HG02763 (cell line): Measurements from ENCODE around the gene RBMS2.
A peak's percentile ranks its signal among the peaks of the same experiment; 100 is the strongest.
"Not testable (repeated sequence)": the region's sequence is repeated elsewhere in the genome, so short reads cannot be mapped to it uniquely, and the experiment has no call there.

Source experiments
- ATAC-seq: cut with Tn5 transposase; IDR thresholded peaks from one replicate; pipeline ENCODE4 v1.9.1; 2021; ENCODE audit warnings: mild to moderate bottlenecking, moderate library complexity; ENCODE audit not compliant: unreplicated experiment

Gene RBMS2, protein sequence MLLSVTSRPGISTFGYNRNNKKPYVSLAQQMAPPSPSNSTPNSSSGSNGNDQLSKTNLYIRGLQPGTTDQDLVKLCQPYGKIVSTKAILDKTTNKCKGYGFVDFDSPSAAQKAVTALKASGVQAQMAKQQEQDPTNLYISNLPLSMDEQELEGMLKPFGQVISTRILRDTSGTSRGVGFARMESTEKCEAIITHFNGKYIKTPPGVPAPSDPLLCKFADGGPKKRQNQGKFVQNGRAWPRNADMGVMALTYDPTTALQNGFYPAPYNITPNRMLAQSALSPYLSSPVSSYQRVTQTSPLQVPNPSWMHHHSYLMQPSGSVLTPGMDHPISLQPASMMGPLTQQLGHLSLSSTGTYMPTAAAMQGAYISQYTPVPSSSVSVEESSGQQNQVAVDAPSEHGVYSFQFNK

GRCh38 chr12:56521590-56522371 is at the start of gene RBMS2:
Gene RBMS2, plus strand, starts transcription at chr12:56521820. Its CDS starts 204 bp downstream, at chr12:56522024.
- ATAC-seq, result no peak

DNA sequence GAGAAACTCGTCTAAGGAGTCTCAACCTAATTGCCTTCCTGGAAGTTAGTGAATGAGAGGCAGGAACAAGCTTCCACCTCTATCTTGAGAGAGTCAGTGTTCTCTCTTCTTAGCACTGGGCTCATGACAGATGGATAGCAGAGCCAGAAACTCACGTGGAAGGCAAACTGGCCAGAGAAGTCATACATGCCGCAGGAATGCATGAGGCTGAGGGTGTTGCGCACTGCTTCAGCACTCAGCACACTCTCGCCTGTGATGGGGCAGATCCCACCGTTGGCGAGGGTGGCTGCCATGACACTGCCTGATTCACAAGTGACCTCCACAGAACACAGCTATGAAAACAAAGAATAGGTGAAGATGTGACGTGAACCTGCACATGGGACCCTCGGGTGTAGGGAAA is 47.2 kb upstream of the RBMS2 start:
- ATAC-seq, result no peak

DNA sequence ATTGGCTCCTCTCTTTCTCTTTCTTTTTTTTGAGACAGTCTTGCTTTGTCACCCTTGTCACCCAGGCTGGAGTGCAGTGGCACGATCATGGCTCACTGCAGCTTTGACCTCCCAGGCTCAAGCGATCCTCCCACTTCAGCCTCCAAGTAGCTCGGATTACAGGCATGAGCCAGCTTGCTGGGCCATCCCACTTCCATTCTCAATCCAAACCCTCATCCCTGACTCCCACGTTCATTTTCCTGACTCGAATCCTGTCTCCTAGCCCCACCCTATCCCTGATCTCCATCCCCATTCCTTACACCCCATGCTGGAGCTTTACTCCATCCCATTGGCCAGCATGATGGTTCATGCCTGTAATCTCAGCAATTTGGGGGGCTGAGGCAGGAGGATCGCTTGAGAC is 45.5 kb upstream of the RBMS2 start:
- ATAC-seq, result no peak

- no peak for ATAC-seq
These were observed 44.6 kb upstream of the RBMS2 start for GRCh38 chr12:56476972-56477432.

DNA sequence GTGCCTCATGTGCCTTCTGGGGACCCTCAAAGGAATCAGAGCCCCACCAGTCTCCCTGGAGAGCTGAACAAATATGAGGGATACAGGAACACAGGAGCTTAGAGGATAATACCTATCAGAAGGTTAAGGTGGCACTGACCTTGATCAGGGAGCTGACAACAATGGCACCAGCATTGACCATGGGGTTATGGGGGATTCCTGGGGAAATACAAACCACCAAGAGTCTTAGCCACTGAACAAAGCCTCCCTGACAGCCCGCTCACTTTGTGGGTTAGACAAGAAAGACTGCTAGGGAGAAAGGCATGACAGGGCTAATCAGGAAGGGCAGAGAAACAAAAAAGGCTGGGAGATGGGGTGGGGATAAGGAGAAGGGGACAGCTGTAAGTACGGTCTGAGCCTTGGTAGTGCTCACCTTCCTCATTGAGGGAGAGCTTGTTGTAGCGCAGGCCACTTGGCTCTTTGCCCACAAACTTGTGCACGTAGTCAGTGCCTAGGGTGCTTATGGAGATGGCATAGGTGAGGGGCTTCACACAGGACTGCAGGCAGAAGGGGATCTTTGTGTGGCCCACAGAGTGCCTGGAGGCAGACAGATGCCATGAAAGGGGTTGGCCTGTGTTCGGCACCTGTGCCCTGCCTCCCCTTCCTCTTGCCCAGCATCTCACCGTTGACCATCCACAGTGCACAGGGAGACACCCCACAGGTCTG is 43.9 kb upstream of the RBMS2 start:
- no peak for ATAC-seq

GRCh38 chr12:56479625-56480024 is 42.0 kb upstream of the RBMS2 start:
- ATAC-seq, result no peak

GRCh38 chr12:56484566-56484965 is 37.1 kb upstream of the RBMS2 start:
- ATAC-seq, result no peak

GRCh38 chr12:56486694-56487093 is 34.9 kb upstream of the RBMS2 start:
- no peak for ATAC-seq

DNA sequence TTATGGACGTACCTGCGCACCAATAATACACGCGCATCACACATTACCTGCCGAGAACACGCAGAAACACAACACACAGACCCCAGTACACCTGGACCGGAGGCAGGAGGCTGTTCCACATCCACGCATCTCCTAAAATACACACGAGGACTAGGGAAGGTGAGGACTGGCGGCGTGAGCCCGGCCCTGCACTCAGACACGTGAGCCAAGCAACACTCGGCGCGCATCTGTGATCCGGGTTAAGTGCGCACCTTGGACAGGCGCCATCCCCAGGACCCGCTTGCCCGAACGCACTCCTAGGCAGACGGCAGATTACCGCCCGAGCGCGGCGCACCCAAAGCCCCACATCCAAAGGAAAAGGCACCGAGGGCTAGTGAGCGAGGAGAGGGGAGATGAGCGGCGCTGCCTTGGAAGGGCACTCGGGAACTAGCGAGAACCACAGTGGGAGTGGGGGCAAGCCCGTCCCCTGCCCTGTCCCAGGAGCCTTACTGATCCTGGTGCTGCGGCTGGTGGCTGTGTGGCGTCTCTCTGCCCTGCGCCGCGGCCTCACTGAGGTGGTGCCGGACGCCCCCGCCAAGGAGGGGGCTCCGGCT is 34.1 kb upstream of the RBMS2 start:
- ATAC-seq, result no peak

- ATAC-seq, result peak; percentile 89
These were observed 33.3 kb upstream of the RBMS2 start, which contains the start of gene GLS2 for GRCh38 chr12:56488041-56488955. Gene GLS2, minus strand, starts transcription at chr12:56488161. Its CDS starts 43 bp downstream, at chr12:56488118.

DNA sequence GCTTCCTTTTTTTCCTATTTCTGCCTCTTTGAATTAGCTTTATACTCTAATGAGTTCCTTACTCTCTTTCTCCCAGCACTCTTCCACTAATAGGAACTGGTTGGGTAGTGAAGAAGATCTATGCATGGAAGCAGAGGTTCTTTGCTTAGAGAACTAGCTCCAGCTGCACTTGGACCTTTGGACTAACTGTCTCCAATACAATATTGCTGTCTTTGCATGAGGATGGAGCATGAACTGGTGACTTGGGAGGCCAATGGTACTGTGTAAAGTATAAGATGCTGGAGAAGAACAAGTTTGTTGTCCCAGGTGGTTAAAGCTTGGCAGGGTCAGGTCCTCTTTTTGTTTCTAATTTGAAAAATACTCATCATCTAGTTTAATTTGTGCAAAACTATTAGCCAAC is 31.3 kb upstream of the RBMS2 start:
- ATAC-seq, result no peak

DNA sequence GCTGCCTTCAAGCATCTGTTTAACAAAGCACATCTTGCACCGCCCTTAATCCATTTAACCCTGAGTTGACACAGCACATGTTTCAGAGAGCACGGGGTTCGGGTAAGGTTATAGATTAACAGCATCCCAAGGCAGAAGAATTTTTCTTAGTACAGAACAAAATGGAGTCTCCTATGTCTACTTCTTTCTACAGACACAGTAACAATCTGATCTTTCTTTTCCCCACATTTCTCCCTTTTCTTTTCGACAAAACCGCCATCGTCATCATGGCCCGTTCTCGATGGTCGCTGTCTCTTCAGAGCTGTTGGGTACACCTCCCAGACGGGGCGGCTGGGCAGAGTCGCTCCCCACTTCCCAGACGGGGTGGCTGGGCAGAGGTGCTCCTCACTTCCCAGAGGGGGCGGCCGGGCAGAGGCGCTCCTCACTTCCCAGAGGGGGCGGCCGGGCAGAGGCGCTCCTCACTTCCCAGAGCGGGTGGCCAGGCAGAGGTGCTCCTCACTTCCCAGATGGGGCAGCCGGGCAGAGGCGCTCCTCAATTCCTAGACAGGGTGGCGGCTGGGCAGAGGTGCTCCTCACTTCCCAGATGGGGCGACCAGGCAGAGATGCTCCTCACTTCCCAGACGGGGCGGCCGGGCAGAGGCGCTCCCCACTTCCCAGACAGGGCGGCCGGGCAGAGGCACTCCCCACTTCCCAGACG is 28.1 kb upstream of the RBMS2 start:
- not testable (repeated sequence) for ATAC-seq

DNA sequence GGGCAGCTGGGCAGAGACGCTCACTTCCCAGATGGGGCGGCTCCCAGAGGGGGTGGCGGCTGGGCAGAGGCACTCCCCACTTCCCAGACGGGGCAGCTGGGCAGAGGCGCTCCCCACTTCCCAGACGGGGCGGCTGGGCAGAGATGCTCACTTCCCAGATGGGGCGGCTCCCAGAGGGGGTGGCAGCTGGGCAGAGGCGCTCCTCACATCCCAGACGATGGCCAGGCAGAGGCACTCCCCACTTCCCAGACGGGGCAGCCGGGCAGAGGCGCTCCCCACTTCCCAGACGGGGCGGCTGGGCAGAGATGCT is 27.6 kb upstream of the RBMS2 start:
- not testable (repeated sequence) for ATAC-seq

DNA sequence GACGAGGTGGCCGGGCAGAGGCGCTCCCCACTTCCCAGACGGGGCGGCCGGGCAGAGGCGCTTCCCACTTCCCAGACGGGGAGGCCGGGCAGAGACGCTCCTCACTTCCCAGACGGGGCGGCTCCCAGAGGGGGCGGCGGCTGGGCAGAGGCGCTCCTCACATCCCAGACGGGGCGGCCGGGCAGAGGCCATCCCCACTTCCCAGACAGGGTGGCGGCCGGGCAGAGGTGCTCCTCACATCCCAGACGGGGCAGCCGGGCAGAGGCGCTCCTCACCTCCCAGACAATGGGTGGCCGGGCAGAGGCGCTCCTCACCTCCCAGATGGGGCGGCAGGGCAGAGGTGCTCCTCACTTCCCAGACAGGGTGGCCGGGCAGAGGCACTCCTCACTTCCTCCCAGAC is 27.1 kb upstream of the RBMS2 start:
- ATAC-seq, result not testable (repeated sequence)

GRCh38 chr12:56496704-56497103 is 24.9 kb upstream of the RBMS2 start:
- not testable (repeated sequence) for ATAC-seq

- ATAC-seq, result not testable (repeated sequence)
These were observed 23.3 kb upstream of the RBMS2 start for GRCh38 chr12:56498126-56498902.

DNA sequence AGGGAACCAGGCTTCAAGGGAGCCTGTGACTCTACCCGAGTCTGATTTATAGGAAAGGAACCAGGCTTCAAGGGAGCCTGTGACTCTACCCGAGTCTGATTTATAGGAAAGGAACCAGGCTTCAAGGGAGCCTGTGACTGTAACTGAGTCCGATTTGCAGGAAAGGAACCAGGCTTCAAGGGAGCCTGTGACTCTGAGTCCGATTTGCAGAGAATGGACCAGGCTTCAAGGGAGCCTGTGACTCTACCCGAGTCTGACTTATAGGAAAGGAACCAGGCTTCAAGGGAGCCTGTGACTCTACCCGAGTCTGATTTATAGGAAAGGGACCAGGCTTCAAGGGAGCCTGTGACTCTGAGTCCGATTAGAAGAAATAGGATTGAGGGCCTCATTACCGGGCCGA is 22.2 kb upstream of the RBMS2 start:
- ATAC-seq, result not testable (repeated sequence)

DNA sequence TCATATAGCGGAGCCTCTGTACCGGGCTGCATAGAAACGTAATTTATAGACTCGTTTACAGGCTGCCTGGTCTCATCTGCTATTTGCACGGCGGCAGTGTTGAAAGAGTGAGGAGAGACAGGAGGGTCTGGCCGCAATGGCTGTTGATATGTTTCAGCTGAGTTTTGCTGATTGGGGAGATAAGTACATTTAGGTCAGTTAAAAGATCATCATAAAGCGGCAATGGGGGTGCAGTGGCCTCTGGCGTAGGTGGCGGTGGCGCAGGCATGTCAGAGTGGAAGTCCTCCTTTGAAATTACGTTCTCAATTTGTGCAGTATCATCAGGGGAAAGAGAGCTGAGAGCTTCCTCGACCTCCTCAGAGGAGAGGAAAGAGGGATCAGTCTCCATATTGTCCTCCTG is 21.7 kb upstream of the RBMS2 start:
- ATAC-seq, result not testable (repeated sequence)

DNA sequence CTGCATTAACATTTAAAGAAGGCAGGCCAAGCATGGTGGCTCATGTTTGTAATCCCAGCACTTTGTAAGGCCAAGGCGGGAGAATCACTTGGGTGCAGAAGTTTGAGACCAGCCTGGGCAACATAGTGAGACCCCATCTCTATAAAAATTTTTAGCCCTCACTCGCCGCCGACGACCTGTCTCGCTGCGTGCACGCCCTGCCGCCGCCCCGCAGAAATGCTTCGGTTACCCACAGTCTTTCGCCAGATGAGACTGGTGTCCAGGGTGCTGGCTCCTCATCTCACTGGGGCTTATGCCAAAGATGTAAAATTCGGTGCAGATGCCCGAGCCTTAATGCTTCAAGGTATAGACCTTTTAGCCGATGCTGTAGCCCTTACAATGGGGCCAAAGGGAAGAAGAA is 10.8 kb upstream of the RBMS2 start:
- no peak for ATAC-seq
